WERI-Rb-1 (cell line): Measurements from ENCODE around the gene CCBE1.

Experiments
- DNase-seq: peaks from one replicate; pipeline ENCODE4 v3.0.0-alpha.2; 2020
- H3K27ac ChIP-seq: fragments of 250-450 bp; sonication (Bioruptor Pico); 2 replicates; pipeline ENCODE4 v1.5.1; 2020; ENCODE audit warnings: mild to moderate bottlenecking, moderate library complexity
- H3K27me3 ChIP-seq: fragments of 250-450 bp; sonication (Bioruptor Pico); 2 replicates; pipeline ENCODE4 v1.5.1; 2021; ENCODE audit warnings: mild to moderate bottlenecking, low read depth, moderate library complexity; ENCODE audit not compliant: insufficient read depth, severe bottlenecking
- H3K36me3 ChIP-seq: fragments of 250-450 bp; sonication (Bioruptor Pico); 2 replicates; pipeline ENCODE4 v1.5.1; 2020; ENCODE audit warnings: mild to moderate bottlenecking, moderate library complexity
- H3K4me3 ChIP-seq: 2 replicates; pipeline ENCODE4 v1.5.1; 2011; ENCODE audit warnings: low read depth, mild to moderate bottlenecking, control low read depth, low read length
- H3K9me3 ChIP-seq: fragments of 250-450 bp; sonication (Bioruptor Pico); 2 replicates; pipeline ENCODE4 v1.5.1; 2021; ENCODE audit warnings: mild to moderate bottlenecking, moderate library complexity; ENCODE audit not compliant: severe bottlenecking
- CTCF ChIP-seq: IDR thresholded peaks from 2 replicates; pipeline ENCODE4 v1.5.1; 2011; ENCODE audit warnings: low read depth, mild to moderate bottlenecking, control low read depth, inconsistent platforms, low read length

The CCBE1 gene

GRCh38 chr18:59701272-59701671 is 4.0 kb upstream of the CCBE1 start:
- H3K4me3 ChIP-seq, result no peak overlapping the region
- H3K9me3 ChIP-seq, result no peaks in the 10 kb centered on the region
- DNase-seq, result no peak
- H3K27ac ChIP-seq, result no peak overlapping the region
- no peaks in the 10 kb centered on the region for H3K36me3 ChIP-seq
- no peaks in the 10 kb centered on the region for H3K27me3 ChIP-seq
- TF ChIP-seq CTCF, result no peak

DNA sequence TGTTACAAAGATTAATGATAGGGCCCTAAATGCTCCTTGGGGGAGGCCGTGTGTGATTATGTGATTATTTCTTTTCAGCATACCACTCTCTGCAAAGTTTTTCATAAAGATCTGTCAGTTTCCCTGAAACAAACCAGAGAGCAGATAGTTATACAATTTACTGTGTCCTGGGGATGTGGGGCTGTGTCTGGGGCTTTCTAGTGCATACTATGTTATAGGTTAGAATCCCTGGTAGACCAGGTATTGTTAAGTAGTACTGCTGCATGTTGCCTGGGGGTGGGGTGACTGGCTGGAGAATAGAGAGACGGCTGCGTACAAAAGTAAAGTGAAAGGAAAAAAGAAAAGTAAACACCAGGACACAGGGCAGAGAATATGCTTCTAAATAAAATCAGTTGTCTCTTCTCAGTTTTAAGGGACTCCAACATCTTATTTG is 3.3 kb upstream of the CCBE1 start:
- no peak overlapping the region for H3K4me3 ChIP-seq
- no peaks in the 10 kb centered on the region for H3K27me3 ChIP-seq
- H3K9me3 ChIP-seq, result no peaks in the 10 kb centered on the region
- no peaks in the 10 kb centered on the region for H3K36me3 ChIP-seq
- no peak overlapping the region; the same call in 1 of the 2 replicates for H3K27ac ChIP-seq
- no peak for TF ChIP-seq CTCF
- no peak for DNase-seq

GRCh38 chr18:59699750-59700534 is 2.7 kb upstream of the CCBE1 start:
- Histone ChIP-seq H3K4me3 (no peak overlapping the region), H3K9me3 (no peaks in the 10 kb centered on the region), H3K27ac (no peak overlapping the region), H3K27me3 (no peaks in the 10 kb centered on the region), H3K36me3 (no peaks in the 10 kb centered on the region)
- no peak for TF ChIP-seq CTCF
- peak; percentile 23 for DNase-seq

GRCh38 chr18:59699061-59699460 is 1.8 kb upstream of the CCBE1 start:
- DNase-seq, result no peak
- Histone ChIP-seq H3K9me3 (no peaks in the 10 kb centered on the region), H3K27ac (no peak overlapping the region), H3K27me3 (no peaks in the 10 kb centered on the region), H3K4me3 (no peak overlapping the region), H3K36me3 (no peaks in the 10 kb centered on the region)
- no peak for TF ChIP-seq CTCF

DNA sequence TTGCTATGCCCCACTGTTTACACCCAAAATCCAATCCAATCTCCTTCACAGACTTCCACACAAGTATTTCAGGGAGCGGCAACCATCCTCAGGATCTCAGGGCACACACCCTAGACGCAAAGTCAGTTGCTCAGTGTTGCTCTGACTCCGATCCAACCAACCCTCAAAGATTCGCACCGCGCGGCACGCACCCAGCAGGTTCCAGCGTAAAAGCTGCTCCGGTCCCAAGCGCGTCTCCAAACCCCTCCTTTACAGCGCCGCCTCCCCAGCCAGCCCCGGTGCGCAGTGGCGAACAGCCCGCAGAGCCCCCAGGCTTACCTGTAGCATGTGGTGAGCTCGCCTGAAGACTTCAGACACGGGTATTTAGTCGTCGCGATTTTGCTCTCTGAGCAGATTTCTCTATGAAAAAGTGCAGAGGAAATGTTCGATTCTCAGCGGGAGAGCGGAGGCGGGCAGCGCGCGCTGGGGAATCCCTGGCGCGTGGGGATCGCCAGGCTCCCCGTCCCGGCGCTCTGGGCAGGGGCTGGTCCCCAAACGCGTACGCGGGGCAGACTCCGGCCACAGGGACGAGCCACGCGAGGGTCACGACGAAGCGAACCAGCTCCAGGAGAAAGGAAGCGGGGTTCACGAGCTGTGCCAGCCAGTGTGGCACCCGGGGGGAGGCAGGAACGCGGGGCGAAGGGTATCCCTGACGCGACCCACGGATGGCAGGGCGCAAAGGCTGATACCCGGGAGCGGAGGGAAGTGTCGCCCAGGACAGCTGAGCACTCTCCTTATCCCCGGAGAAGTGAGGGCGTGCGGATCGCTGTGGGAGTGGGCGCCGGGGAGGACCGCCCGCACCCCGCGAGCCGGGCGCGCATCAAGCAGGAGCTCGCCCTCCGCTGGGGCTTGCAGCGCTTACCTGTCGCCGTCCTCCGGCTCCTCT is 650 bp downstream of the CCBE1 start:
- peak overlapping the region; percentile 49 for H3K4me3 ChIP-seq
- no peaks in the 10 kb centered on the region for H3K36me3 ChIP-seq
- H3K9me3 ChIP-seq, result no peaks in the 10 kb centered on the region
- DNase-seq, result peak; percentile 34
- H3K27me3 ChIP-seq, result no peaks in the 10 kb centered on the region
- no peak for TF ChIP-seq CTCF
- H3K27ac ChIP-seq, result no peak overlapping the region
